HG03469 (cell line): ENCODE measurements around the gene TACC2.

ENCODE experiments used
- ATAC-seq: cut with Tn5 transposase; IDR thresholded peaks from one replicate; pipeline ENCODE4 v1.9.1; 2021; ENCODE audit warnings: mild to moderate bottlenecking, moderate library complexity, moderate number of reproducible peaks; ENCODE audit not compliant: unreplicated experiment

TACC2 gene

GRCh38 chr10:122213766-122214165 is 224.8 kb downstream of the TACC2 start:
- ATAC-seq = no peak

GRCh38 chr10:122216047-122216446 is 227.1 kb downstream of the TACC2 start:
- ATAC-seq = no peak

DNA sequence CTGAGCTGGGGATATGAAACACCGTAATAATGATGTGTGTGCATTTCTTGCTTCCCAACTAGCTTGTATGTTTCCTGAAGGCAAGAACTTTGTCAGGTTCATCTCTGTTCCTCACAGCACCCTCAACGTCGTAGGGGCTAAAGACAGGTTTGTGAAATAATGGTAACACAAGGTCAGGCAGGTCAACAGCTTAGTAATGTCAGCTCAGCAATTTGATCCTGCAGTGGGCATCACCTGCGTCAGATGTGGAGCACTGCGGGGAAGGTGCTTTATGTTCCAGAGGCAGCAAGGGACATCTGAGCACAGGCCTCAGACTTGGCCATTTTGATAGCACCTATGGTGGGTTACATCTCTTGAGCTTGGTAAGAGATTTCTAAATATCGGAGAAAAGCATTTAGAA is 230.4 kb downstream of the TACC2 start:
- ATAC-seq = no peak

DNA sequence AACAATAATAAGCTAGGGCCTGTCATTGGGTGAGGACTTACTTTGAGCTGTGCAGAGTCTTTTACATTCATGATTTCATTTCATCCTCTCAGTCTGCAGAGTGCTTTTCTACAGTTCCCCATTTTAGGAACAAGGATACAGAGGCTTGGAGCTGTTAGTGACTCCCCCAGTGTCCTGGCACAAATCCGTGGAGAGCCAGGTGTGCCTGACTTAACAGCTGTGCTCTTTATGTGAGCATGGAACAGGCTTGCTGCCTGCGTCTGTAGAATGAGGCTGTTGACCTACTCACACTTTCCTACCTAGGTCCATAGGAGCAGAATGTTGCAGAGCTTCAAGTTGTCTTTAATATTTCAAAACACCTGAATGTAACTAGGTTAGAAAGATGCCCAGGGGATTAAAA is 231.8 kb downstream of the TACC2 start:
- no peak for ATAC-seq

GRCh38 chr10:122221958-122222357 is 233.0 kb downstream of the TACC2 start:
- no peak for ATAC-seq

DNA sequence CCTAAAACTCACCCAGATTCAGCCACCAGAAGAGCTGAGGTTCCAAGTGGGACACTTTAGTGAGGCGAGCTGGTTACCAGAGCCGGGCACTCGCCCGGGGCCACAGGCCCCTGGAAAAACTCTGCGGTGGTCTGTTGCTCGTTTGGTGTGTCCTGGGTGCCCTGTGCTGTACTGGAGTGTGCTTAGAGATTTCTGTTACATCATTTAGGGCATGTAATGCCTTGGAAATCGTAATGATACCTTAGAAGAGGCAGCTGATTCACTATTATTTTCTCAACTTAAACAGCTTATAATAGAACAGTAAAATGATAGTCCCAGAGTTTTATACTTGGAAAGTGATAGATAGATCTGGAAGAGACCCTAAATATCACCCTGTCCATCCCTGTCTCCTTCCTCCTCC is 233.7 kb downstream of the TACC2 start:
- no peak for ATAC-seq

GRCh38 chr10:122224159-122224558 is 235.2 kb downstream of the TACC2 start:
- no peak for ATAC-seq

DNA sequence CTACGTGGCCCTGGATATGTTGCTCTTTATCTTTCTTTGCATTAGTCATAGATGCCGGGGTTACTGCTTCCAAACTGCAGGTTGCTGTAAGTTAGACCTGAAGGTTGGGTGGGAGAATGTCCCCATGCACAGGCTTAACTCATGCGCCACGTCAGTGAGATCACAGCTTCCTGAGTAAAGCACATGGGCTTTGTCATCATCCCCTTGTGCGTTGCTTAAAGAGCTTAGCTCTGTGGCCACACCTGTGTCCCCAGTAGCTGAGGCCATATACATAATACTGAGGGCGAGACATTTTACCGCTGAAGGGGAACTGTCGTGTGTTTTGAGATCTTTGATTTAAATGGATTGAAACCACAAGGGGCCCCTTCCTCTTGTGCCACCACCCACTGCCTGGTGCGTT is 236.4 kb downstream of the TACC2 start:
- ATAC-seq = no peak

DNA sequence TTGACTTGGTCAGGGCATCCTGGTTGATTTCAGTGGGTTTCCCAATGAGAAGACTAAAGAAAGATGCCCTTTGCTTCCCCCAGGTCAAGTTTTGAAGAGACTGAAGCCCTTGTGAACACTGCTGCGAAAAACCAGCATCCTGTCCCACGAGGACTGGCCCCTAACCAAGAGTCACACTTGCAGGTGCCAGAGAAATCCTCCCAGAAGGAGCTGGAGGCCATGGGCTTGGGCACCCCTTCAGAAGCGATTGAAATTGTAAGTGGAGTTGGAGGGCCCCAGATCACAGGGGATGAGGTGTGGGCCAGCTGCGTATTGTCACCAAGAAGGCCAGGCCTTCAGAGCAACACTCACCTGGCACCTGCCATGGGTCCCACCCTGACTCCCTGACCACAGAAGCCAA is 238.8 kb downstream of the TACC2 start:
- no peak for ATAC-seq

DNA sequence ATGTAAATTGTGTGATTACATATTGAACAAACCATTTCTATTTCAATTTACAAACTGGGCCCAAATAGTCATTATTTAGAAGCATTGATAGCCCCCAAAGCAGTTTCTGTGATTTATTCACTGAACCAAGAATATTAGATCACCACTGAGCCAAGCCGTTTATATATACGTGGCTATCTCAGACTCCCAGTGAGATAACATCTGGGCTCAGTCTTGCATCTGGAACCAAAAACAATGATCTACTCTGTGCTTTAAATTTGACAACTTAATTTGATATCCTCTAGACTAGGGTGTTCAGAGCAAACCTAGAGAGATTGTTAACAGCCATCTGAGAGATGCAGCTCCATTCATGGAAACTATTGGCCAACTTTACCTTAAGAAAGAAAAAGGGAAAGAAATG is 240.7 kb downstream of the TACC2 start:
- no peak for ATAC-seq

- ATAC-seq = no peak
Observed at GRCh38 chr10:122230222-122230621, 241.3 kb downstream of the TACC2 start.

GRCh38 chr10:122232769-122233168 is 243.8 kb downstream of the TACC2 start:
- no peak for ATAC-seq

GRCh38 chr10:122233857-122234348 is 244.9 kb downstream of the TACC2 start:
- no peak for ATAC-seq

DNA sequence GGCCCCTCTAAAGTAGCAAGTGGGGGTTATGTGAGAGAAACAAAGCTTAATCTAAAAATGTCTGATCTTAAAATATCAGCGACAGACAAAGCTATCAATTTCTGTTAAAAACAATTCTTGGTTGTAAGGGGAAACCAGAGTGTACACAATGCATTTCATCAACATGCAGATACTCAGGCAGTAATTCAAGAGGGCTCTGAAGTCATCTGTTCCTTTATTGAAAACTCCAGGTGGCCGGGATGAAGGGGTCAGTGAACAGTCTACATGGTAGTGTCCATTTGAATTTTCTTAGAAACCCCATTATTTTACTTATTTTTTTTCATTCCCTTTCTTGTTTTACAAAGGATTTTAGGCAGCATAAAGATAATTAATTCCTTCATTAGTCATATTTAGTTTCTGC is 245.5 kb downstream of the TACC2 start:
- ATAC-seq = no peak

DNA sequence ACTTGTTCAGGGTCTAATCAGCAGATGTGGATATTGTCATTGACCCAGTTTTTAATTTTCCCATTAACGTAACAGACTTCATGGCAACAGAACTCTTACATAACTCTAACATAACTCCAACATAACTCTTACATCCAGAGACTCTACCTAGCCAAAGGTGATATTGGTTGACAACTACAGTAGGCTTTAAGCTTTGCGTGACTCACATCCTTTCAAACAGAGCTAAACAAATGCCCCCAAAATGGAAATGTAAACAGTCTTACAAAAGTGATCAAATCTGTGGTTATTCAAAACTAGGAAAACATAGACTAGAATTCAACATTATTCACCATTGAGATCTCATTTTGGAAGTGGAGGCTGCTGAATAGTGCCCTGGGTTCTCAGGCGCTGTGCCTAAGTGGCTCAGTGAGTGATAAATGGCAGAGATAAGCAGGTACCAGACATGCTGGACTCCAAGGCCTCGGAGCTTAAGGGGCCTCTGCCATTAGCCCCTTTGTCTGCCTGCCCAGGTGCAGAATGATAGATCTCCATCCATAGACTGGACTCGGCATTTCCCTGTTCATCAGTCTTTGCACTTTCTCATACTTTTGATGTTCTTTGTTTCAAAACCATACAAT is 247.8 kb downstream of the TACC2 start:
- ATAC-seq = no peak

GRCh38 chr10:122237331-122237990 is 248.5 kb downstream of the TACC2 start:
- no peak for ATAC-seq

DNA sequence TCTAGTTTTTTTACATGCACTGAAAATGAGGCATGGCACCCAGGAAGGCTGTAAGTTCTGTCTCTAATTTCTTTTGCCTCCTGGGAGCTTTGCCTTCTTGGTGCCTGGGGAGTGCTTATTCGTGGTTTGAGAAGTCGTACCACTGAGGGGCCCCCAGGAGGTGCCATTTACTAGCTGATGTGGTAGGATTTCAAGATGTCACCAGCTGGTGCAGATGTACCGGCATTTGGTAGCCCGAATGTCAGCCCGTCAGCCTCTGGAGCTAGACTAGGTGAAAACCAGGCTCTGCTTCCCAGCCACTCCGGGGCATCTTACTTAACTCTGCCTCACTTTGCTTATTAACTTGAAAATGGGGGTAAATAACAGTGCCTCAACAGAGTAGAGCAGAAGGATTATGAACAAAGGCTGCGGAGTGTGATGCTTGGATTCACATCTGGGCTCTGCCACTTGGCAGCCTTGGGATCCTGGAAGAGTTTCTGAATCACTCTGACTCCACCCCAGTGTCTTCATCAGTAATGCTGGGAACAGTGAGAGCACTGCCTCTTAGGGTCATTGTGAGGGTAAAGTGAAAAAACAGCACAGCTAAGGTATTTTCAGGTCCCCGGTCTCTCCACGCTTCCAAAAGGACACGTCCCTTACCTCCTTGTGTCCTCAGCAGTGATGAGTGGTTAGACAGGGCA is 250.8 kb downstream of the TACC2 start:
- ATAC-seq = no peak

DNA sequence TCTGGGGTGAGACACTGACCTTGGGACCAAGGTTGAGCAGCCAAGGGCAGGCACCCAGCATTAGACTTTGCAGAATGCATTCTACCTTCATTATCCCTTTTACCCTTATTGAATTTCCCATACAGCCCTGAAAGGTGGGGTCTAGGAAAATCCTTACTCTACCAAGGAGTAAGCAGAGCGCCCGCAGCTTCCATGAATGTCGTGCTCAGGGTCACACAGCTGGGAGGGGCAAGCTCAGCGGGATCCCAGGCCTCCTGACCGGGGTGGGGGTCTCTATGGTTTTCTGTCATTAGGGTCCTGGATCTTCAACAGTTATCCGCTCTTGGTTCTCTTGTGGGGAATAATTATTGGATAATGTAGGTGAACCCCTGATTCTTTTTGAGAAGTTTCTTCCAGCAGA is 251.4 kb downstream of the TACC2 start:
- ATAC-seq = no peak

GRCh38 chr10:122241836-122242235 is 252.9 kb downstream of the TACC2 start:
- ATAC-seq = no peak

GRCh38 chr10:122243550-122243949 is 254.6 kb downstream of the TACC2 start:
- no peak for ATAC-seq

DNA sequence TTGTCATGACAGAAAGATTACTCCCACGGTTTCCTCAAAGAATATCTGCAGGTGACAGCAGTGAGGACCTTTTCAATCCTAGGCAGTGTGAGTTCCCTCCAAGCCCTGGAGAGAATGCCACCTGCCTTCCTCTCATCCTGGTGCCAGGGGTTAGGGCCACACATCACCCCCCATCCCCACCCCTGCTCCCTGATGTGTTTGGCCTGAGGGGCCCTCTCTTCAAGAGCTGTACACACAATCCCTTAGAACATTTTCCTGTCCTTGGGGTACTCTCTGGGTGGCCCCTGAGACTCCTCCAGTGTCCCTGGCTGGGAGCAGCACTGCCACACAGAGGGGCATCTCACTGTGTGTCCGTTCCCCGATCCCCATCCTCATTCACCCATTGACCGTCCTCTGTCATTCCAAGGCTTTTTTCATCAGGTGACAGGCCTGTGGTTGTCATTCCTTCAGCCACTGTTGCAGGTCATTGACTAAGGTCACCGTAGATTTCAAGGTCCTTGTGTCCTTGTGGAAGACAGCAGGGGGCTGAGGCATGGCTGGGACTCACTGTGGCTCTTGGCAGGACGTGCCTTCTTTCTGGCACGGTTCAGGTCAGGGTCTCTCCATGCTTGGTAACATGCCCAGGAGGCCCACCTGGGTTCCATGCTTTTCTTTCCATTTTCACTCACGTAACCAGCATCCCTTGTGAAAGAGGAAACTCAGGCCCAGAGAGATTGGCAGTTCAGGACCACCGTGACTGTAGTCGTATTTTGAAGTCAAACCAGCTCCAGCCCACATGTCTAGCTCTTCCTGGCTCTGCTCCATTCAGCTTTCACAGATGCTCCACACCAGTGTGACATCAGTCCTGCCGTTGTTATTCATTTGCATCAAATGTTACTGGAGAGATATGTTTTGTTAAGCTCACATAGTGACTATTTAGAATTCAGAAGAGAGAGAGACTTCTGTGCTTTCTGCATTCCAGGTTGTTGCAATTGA is 255.3 kb downstream of the TACC2 start:
- ATAC-seq = no peak
